ENCODE data around the gene ITFG1. TPM values are rescaled to one million over a fixed set of nuclear protein-coding genes. Genes with fewer than 3 reads are reported as not detected.
"Not testable (repeated sequence)": the region's sequence is repeated elsewhere in the genome, so short reads cannot be mapped to it uniquely, and the experiment has no call there.

The ITFG1 gene
- polyA plus RNA-seq, 6 donors from 2014 or later, result 18.6 to 39.0 (median 28.5) TPM

- Mint-ChIP-seq H3K4me3 (no peak overlapping the region), H3K27ac (no peak overlapping the region), H3K4me1 (no peaks in the 10 kb centered on the region), H3K9me3 (no peaks in the 10 kb centered on the region), H3K27me3 (no peaks in the 10 kb centered on the region), H3K36me3 (peaks cover 9 to 32% of the 10 kb centered on the region in 2 donors)
- ATAC-seq (ENCODE audit: low read depth in 2 of 2) (no peak), DNase-seq (no peak)
Observed at GRCh38 chr16:47161464-47161863, 299.4 kb downstream of the ITFG1 start.

GRCh38 chr16:47160422-47160821, 300.4 kb downstream of the ITFG1 start:
- ATAC-seq (ENCODE audit: low read depth in 2 of 2) (no peak), DNase-seq (no peak)
- H3K36me3 Mint-ChIP-seq, result peaks cover 13 to 33% of the 10 kb centered on the region in 2 donors
- no peak overlapping the region for H3K4me3 Mint-ChIP-seq
- no peak overlapping the region for H3K27ac Mint-ChIP-seq
- no peaks in the 10 kb centered on the region for H3K27me3 Mint-ChIP-seq
- H3K4me1 Mint-ChIP-seq, result no peaks in the 10 kb centered on the region
- no peaks in the 10 kb centered on the region for H3K9me3 Mint-ChIP-seq

GRCh38 chr16:47158992-47159391, 301.9 kb downstream of the ITFG1 start:
- Mint-ChIP-seq H3K36me3 (peaks cover 13 to 23% of the 10 kb centered on the region in 2 donors), H3K27me3 (no peaks in the 10 kb centered on the region), H3K4me1 (no peaks in the 10 kb centered on the region), H3K4me3 (no peak overlapping the region), H3K27ac (no peak overlapping the region), H3K9me3 (no peaks in the 10 kb centered on the region)
- DNase-seq, result no peak
- no peak for ATAC-seq (ENCODE audit: low read depth in 2 of 2)

- Mint-ChIP-seq H3K4me1 (no peaks in the 10 kb centered on the region), H3K4me3 (no peak overlapping the region), H3K36me3 (peaks cover 32 to 41% of the 10 kb centered on the region in 2 donors), H3K27ac (peak overlapping the region in 1 of 6 donors; percentile 18), H3K27me3 (no peaks in the 10 kb centered on the region), H3K9me3 (peaks cover 0 to 17% (median 7%) of the 10 kb centered on the region in 7 donors)
- no peak for ATAC-seq (ENCODE audit: low read depth in 2 of 2)
- no peak for DNase-seq
Observed at GRCh38 chr16:47156680-47157215, 304.1 kb downstream of the ITFG1 start.

- Mint-ChIP-seq H3K9me3 (peaks cover 0 to 17% (median 7%) of the 10 kb centered on the region in 7 donors), H3K36me3 (peaks cover 32% of the 10 kb centered on the region in 2 donors)
- H3K4me3 Mint-ChIP-seq; DNase-seq; ATAC-seq (ENCODE audit: low read depth in 2 of 2); H3K27me3 Mint-ChIP-seq; H3K27ac Mint-ChIP-seq; H3K4me1 Mint-ChIP-seq: not testable (repeated sequence)
Observed at GRCh38 chr16:47152501-47152900, 308.4 kb downstream of the ITFG1 start.

- ATAC-seq (ENCODE audit: low read depth in 2 of 2) (no peak), DNase-seq (no peak)
- Mint-ChIP-seq H3K27ac (peak overlapping the region in 1 of 6 donors; percentile 33), H3K4me1 (no peaks in the 10 kb centered on the region), H3K9me3 (peaks cover 0 to 17% (median 7%) of the 10 kb centered on the region in 7 donors), H3K4me3 (no peak overlapping the region), H3K36me3 (peaks cover 19 to 20% of the 10 kb centered on the region in 2 donors), H3K27me3 (peaks cover 0 to 9% (median 0%) of the 10 kb centered on the region in 3 donors)
Observed at GRCh38 chr16:47150067-47150466, 310.8 kb downstream of the ITFG1 start.

GRCh38 chr16:47144559-47144877, 316.3 kb downstream of the ITFG1 start:
- peak overlapping the region in 3 of 6 donors; percentile 11 to 75 (median 62) for H3K27ac Mint-ChIP-seq
- peaks cover 0 to 27% (median 5%) of the 10 kb centered on the region in 3 donors for H3K27me3 Mint-ChIP-seq
- H3K4me1 Mint-ChIP-seq, result peaks cover 12 to 19% (median 15%) of the 10 kb centered on the region in 3 donors
- DNase-seq (no peak), ATAC-seq (ENCODE audit: low read depth in 2 of 2) (no peak)
- H3K9me3 Mint-ChIP-seq, result no peaks in the 10 kb centered on the region
- no peaks in the 10 kb centered on the region for H3K36me3 Mint-ChIP-seq
- H3K4me3 Mint-ChIP-seq, result peak overlapping the region; percentile 80 to 89 (median 86)

GRCh38 chr16:47143677-47144558, 316.9 kb downstream of the ITFG1 start, which contains the start of gene NETO2:
NETO2 (minus strand) TSS chr16:47143945; CDS start chr16:47143612, 333 bp downstream.
- H3K4me3 Mint-ChIP-seq, result peak within 1 kb of the TSS; percentile 81 to 94 (median 89)
- ATAC-seq (ENCODE audit: low read depth in 2 of 2) (peak; percentile 68 to 70), DNase-seq (peak; percentile 65)
- peaks cover 12 to 19% (median 15%) of the 10 kb centered on the region in 3 donors for H3K4me1 Mint-ChIP-seq
- peaks cover 0 to 27% (median 5%) of the 10 kb centered on the region in 3 donors for H3K27me3 Mint-ChIP-seq
- H3K9me3 Mint-ChIP-seq, result no peaks in the 10 kb centered on the region
- peak within 1 kb of the TSS in 4 of 6 donors; percentile 11 to 75 (median 68) for H3K27ac Mint-ChIP-seq
- no peaks in the 10 kb centered on the region for H3K36me3 Mint-ChIP-seq

GRCh38 chr16:47142821-47143676, 317.8 kb downstream of the ITFG1 start:
- peak overlapping the region; percentile 79 to 94 (median 90) for H3K4me3 Mint-ChIP-seq
- ATAC-seq (ENCODE audit: low read depth in 2 of 2) (peak; percentile 67), DNase-seq (peak; percentile 64)
- H3K4me1 Mint-ChIP-seq, result peaks cover 12 to 19% (median 15%) of the 10 kb centered on the region in 3 donors
- no peaks in the 10 kb centered on the region for H3K9me3 Mint-ChIP-seq
- peaks cover 0 to 27% (median 5%) of the 10 kb centered on the region in 3 donors for H3K27me3 Mint-ChIP-seq
- peak overlapping the region in 1 of 6 donors; percentile 49 for H3K27ac Mint-ChIP-seq
- no peaks in the 10 kb centered on the region for H3K36me3 Mint-ChIP-seq

GRCh38 chr16:47142486-47142820, 318.4 kb downstream of the ITFG1 start:
- peak overlapping the region; percentile 79 to 94 (median 90) for H3K4me3 Mint-ChIP-seq
- peak overlapping the region in 1 of 6 donors; percentile 49 for H3K27ac Mint-ChIP-seq
- no peaks in the 10 kb centered on the region for H3K36me3 Mint-ChIP-seq
- peaks cover 0 to 27% (median 5%) of the 10 kb centered on the region in 3 donors for H3K27me3 Mint-ChIP-seq
- DNase-seq (peak; percentile 27), ATAC-seq (ENCODE audit: low read depth in 2 of 2) (peak in 1 of 2 donors; percentile 11)
- H3K9me3 Mint-ChIP-seq, result no peaks in the 10 kb centered on the region
- peaks cover 12 to 19% (median 15%) of the 10 kb centered on the region in 3 donors for H3K4me1 Mint-ChIP-seq

- ATAC-seq (ENCODE audit: low read depth in 2 of 2) (peak; percentile 63 to 70), DNase-seq (peak; percentile 79)
- peak overlapping the region in 4 of 6 donors; percentile 13 to 87 (median 52) for H3K27ac Mint-ChIP-seq
- peak overlapping the region; percentile 79 to 94 (median 90) for H3K4me3 Mint-ChIP-seq
- H3K9me3 Mint-ChIP-seq, result no peaks in the 10 kb centered on the region
- H3K27me3 Mint-ChIP-seq, result peaks cover 0 to 27% (median 5%) of the 10 kb centered on the region in 3 donors
- peaks cover 12 to 19% (median 15%) of the 10 kb centered on the region in 3 donors for H3K4me1 Mint-ChIP-seq
- no peaks in the 10 kb centered on the region for H3K36me3 Mint-ChIP-seq
Observed at GRCh38 chr16:47141773-47142485, 318.9 kb downstream of the ITFG1 start.

- DNase-seq (no peak), ATAC-seq (ENCODE audit: low read depth in 2 of 2) (no peak)
- Mint-ChIP-seq H3K27ac (no peak overlapping the region), H3K9me3 (no peaks in the 10 kb centered on the region), H3K4me3 (peak overlapping the region in 1 of 8 donors; percentile 10), H3K36me3 (no peaks in the 10 kb centered on the region), H3K27me3 (peaks cover 0 to 23% (median 5%) of the 10 kb centered on the region in 3 donors), H3K4me1 (peaks cover 12 to 19% (median 15%) of the 10 kb centered on the region in 3 donors)
Observed at GRCh38 chr16:47140686-47141085, 320.2 kb downstream of the ITFG1 start.

Measured in naive B cell (primary cell).